OCI-LY1 (cell line): ENCODE data around the gene NUP50.

ENCODE experiments used
- H2AFZ ChIP-seq: fragments of 200-600 bp; sonication (generic), shearing (Covaris generic); 2 replicates; pipeline ENCODE4 v1.6.0; 2014; ENCODE audit warnings: antibody characterized with exemption, mild to moderate bottlenecking, low read length
- H3F3A ChIP-seq: fragments of 200-600 bp; sonication (generic), shearing (Covaris generic); 2 replicates; pipeline ENCODE4 v1.6.0; 2014; ENCODE audit warnings: mild to moderate bottlenecking, antibody characterized with exemption, low read length, moderate library complexity; ENCODE audit not compliant: insufficient read depth
- H3K27ac ChIP-seq: fragments of 200-600 bp; sonication (generic); 2 replicates; pipeline ENCODE4 v1.5.1; 2014; ENCODE audit warnings: low read length, mixed run types, mild to moderate bottlenecking, low read depth; ENCODE audit not compliant: poor library complexity, severe bottlenecking
- H3K27me3 ChIP-seq: fragments of 200-600 bp; sonication (generic); 2 replicates; pipeline ENCODE4 v1.6.0; 2014; ENCODE audit warnings: antibody characterized with exemption, mild to moderate bottlenecking, low read length, moderate library complexity; ENCODE audit not compliant: insufficient read depth
- H3K36me3 ChIP-seq: fragments of 200-600 bp; sonication (generic); 2 replicates; pipeline ENCODE4 v1.6.1; 2014; ENCODE audit warnings: mild to moderate bottlenecking, antibody characterized with exemption, low read length, moderate library complexity, mixed read lengths; ENCODE audit not compliant: insufficient read depth
- H3K4me1 ChIP-seq: fragments of 200-600 bp; sonication (generic); 2 replicates; pipeline ENCODE4 v1.5.1; 2014; ENCODE audit warnings: mild to moderate bottlenecking, low read length, moderate library complexity; ENCODE audit not compliant: insufficient read depth, severe bottlenecking
- H3K4me2 ChIP-seq: fragments of 200-600 bp; sonication (generic), shearing (Covaris generic); 2 replicates; pipeline ENCODE4 v1.6.1; 2014; ENCODE audit warnings: low read length
- H3K4me3 ChIP-seq: fragments of 200-600 bp; sonication (generic); 2 replicates; pipeline ENCODE4 v1.5.1; 2014; ENCODE audit warnings: low read length, low read depth, mild to moderate bottlenecking, mixed read lengths; ENCODE audit not compliant: poor library complexity, severe bottlenecking
- H3K79me2 ChIP-seq: fragments of 200-600 bp; shearing (Covaris generic); 2 replicates; pipeline ENCODE4 v1.6.1; 2016; ENCODE audit warnings: mixed run types, low read length, mixed read lengths; ENCODE audit not compliant: insufficient read depth
- H3K9ac ChIP-seq: fragments of 200-600 bp; sonication (generic), shearing (Covaris generic); 2 replicates; pipeline ENCODE4 v1.6.1; 2014; ENCODE audit warnings: mild to moderate bottlenecking, low read length, mixed read lengths
- H3K9me2 ChIP-seq: fragments of 200-600 bp; sonication (generic), shearing (Covaris generic); 2 replicates; pipeline ENCODE4 v1.6.1; 2014; ENCODE audit warnings: low read depth, mild to moderate bottlenecking, low read length, mixed read lengths
- H3K9me3 ChIP-seq: fragments of 200-600 bp; shearing (Covaris generic); 2 replicates; pipeline ENCODE4 v1.6.1; 2014; ENCODE audit warnings: low read length, mixed read lengths
- H4K20me1 ChIP-seq: fragments of 200-600 bp; sonication (generic), shearing (Covaris generic); 2 replicates; pipeline ENCODE4 v1.6.0; 2016; ENCODE audit warnings: mild to moderate bottlenecking, low read length; ENCODE audit not compliant: insufficient read depth
- EZH2 ChIP-seq: fragments of 200-600 bp; sonication (generic), shearing (Covaris generic); IDR thresholded peaks from 2 replicates; pipeline ENCODE4 v1.8.0; 2017; ENCODE audit warnings: borderline replicate concordance, mixed run types, mild to moderate bottlenecking, antibody characterized with exemption, low read length, moderate library complexity, mixed read lengths
- TF ChIP-seq, protein P1 (sequence below): fragments of 200-600 bp; sonication (generic), shearing (Covaris generic); IDR thresholded peaks from 2 replicates; pipeline ENCODE4 v1.5.1; 2017; ENCODE audit warnings: mild to moderate bottlenecking, antibody characterized with exemption, low read length, moderate library complexity, mixed read lengths

The NUP50 gene

DNA sequence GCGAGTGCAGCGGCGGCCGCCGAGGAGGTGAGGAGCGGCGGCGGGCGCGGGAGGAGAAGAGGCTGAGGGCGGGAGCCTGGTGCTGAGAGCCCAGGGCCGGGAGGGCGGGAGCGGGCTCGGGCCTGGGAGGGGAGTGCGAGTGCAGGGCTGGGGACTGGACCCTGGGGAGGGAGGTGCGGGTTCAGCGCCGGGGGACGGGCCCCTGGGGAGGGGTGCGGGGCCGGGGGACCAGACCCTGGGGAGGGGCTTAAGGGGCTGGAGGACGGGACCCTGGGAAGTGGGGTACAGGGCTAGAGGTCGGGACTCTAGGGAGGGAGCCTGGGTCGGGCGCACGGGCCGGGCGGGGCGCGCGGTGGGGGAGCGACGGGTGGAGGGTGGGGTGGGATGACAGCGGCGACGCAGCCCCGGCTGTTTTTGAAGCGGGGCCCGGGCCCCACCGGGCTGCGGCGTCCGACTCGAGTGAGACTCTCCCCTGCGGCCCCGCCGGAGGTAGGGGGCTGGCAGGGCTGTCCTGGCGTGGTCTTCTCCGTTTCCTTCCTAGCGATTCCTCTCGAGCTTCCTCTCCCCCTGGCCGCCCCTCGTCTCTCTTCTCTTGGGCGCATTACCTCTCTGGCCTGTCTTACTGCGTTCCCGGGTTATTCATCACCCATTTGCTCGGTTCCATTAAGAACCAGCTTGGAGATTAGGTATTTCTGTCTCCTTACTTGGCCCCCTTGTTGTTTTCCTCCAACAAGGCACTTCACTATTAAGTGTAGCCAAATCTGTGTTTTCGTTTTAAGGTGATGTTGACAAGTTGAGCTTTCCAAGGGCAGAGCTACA, 754 bp downstream of the NUP50 start:
- TF ChIP-seq, protein P1, sequence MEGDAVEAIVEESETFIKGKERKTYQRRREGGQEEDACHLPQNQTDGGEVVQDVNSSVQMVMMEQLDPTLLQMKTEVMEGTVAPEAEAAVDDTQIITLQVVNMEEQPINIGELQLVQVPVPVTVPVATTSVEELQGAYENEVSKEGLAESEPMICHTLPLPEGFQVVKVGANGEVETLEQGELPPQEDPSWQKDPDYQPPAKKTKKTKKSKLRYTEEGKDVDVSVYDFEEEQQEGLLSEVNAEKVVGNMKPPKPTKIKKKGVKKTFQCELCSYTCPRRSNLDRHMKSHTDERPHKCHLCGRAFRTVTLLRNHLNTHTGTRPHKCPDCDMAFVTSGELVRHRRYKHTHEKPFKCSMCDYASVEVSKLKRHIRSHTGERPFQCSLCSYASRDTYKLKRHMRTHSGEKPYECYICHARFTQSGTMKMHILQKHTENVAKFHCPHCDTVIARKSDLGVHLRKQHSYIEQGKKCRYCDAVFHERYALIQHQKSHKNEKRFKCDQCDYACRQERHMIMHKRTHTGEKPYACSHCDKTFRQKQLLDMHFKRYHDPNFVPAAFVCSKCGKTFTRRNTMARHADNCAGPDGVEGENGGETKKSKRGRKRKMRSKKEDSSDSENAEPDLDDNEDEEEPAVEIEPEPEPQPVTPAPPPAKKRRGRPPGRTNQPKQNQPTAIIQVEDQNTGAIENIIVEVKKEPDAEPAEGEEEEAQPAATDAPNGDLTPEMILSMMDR, result no peak
- no peak for TF ChIP-seq EZH2
- Histone ChIP-seq H3K27ac (peak overlapping the region; percentile 60), H3K4me3 (peak overlapping the region; percentile 86), H2AFZ (no peak overlapping the region), H3K9ac (peak overlapping the region; percentile 94), H3K9me2 (no peaks in the 10 kb centered on the region), H3K27me3 (no peaks in the 10 kb centered on the region), H3K79me2 (peaks cover 64% of the 10 kb centered on the region), H3F3A (no peaks in the 10 kb centered on the region), H3K9me3 (no peaks in the 10 kb centered on the region), H3K4me2 (peak overlapping the region; percentile 94), H3K4me1 (peaks cover 50% of the 10 kb centered on the region), H4K20me1 (no peaks in the 10 kb centered on the region), H3K36me3 (peaks cover 37% of the 10 kb centered on the region)

DNA sequence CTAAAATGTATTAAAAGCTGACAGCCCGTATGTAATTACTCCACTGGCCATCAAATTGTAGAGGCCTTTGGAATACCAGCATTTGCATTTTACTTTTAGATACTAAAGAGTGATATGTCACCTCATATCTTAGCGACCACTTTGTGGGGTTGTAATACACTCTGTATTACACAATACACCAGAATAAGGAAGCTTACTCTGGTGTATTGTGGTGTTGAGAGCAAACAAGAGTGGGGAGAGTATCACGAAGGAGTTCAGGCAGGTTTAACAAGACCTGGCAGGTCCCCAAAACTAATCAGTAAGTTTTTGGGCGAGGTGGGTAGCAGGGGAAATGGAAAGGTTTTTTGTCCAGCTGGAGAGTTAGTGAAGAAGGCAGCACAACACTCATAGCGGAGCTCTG, 3.2 kb downstream of the NUP50 start:
- TF ChIP-seq EZH2, result no peak
- TF ChIP-seq, protein P1, result no peak
- Histone ChIP-seq H3K79me2 (peaks cover 57% of the 10 kb centered on the region), H3K27me3 (no peaks in the 10 kb centered on the region), H3K9me3 (no peaks in the 10 kb centered on the region), H3K36me3 (peaks cover 61% of the 10 kb centered on the region), H4K20me1 (no peaks in the 10 kb centered on the region), H3K9ac (no peak overlapping the region), H2AFZ (no peak overlapping the region), H3K4me3 (no peak overlapping the region), H3F3A (no peaks in the 10 kb centered on the region), H3K4me2 (no peak overlapping the region), H3K27ac (no peak overlapping the region), H3K4me1 (peaks cover 33% of the 10 kb centered on the region), H3K9me2 (no peaks in the 10 kb centered on the region)

DNA sequence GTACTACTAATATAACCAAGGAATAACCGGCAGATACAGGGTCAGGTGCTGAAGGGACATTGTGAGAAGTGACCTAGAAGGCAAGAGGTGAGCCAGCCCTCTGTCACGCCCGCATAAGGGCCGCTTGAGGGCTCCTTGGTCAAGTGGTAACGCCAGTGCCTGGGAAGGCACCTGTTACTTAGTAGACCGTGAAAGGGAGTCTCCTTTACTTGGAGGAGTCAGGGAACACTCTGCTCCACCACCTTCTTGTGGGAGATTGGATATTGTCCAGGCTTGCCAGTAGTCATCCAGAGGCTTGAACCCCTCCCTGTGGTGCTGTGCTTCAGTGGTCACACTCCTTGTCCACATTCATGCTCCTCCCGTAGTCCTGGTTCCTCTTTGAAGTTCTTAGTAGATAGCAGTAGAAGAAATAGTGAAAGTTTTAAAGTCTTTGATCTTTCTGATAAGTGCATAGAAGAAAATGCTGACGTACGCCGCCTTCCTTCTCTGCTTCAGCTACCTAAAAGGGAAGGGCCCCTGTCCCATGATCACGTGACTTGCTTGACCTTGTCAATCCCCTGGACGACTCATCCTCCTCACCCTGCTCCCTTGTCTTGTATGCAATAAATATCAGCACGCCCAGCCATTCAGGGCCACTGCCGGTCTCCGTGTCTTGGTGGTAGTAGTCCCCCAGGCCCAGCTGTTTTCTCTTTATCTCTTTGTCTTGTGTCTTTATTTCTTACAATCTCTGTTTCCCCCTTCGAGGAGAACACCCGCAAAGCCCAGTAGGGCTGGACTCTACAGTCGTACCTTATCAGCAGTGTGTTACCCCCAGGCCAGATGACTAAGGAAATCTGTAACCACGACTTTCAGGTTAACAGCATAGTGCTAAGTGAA, 6.1 kb downstream of the NUP50 start:
- Histone ChIP-seq H3K9me3 (no peaks in the 10 kb centered on the region), H3K27ac (no peak overlapping the region), H3K4me2 (no peak overlapping the region), H3K79me2 (peaks cover 59% of the 10 kb centered on the region), H2AFZ (no peak overlapping the region), H3K9ac (no peak overlapping the region), H4K20me1 (no peaks in the 10 kb centered on the region), H3K9me2 (no peaks in the 10 kb centered on the region), H3K4me1 (peaks cover 22% of the 10 kb centered on the region), H3K36me3 (peaks cover 90% of the 10 kb centered on the region), H3F3A (no peaks in the 10 kb centered on the region), H3K27me3 (no peaks in the 10 kb centered on the region), H3K4me3 (no peak overlapping the region)
- TF ChIP-seq, protein P1, result no peak
- no peak for TF ChIP-seq EZH2
